ENCODE results near the gene FARS2.

DNA sequence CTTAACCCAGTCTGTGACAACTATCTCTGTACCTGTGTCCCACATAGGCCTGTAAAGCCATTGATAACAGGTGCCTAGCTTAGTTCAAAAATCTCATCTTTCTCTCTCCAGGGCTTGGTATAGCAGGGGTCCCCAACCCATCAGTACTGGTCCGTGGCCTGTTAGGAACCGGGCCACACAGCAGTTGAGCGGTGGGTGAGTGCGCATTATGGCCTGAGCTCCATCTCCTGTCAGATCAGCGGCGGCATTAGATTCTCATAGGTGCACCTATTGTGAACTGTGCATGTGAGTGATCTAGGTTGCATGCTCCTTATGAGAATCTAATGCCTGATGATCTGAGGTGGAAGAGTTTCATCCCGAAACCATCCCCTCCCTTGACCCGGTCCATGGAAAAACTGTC is 3.9 kb upstream of the FARS2 start:
- TF ChIP-seq, protein P1, sequence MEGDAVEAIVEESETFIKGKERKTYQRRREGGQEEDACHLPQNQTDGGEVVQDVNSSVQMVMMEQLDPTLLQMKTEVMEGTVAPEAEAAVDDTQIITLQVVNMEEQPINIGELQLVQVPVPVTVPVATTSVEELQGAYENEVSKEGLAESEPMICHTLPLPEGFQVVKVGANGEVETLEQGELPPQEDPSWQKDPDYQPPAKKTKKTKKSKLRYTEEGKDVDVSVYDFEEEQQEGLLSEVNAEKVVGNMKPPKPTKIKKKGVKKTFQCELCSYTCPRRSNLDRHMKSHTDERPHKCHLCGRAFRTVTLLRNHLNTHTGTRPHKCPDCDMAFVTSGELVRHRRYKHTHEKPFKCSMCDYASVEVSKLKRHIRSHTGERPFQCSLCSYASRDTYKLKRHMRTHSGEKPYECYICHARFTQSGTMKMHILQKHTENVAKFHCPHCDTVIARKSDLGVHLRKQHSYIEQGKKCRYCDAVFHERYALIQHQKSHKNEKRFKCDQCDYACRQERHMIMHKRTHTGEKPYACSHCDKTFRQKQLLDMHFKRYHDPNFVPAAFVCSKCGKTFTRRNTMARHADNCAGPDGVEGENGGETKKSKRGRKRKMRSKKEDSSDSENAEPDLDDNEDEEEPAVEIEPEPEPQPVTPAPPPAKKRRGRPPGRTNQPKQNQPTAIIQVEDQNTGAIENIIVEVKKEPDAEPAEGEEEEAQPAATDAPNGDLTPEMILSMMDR (optimal IDR thresholded peaks at IDR 0.05 in 1 of 3, IDR thresholded peaks at IDR 0.05 in 1 of 3, conservative IDR thresholded peaks at IDR 0.05 in 1 of 3; ENCODE audit: extremely low read depth in 1 of 3, insufficient read depth in 2 of 3, low read length in 3 of 3): no peak
- TF ChIP-seq EZH2 (IDR thresholded peaks at IDR 0.05; ENCODE audit: low read length): no peak
